H1 (cell line): ENCODE results near the gene LCN12. TPM values are rescaled to one million over a fixed set of nuclear protein-coding genes. Genes with fewer than 3 reads are reported as not detected.

ENCODE experiments used
- CTCF ChIA-PET: fragments of 300-600 bp; sonication (Branson Sonifier 250); formaldehyde crosslinking; loops from one replicate; lab custom pipeline; 2021; ENCODE audit not compliant: partially characterized antibody; lab: Charles Lee
- POLR2A ChIA-PET: fragments of 300-600 bp; sonication (Branson Sonifier 250); formaldehyde crosslinking; loops from one replicate; lab custom pipeline; 2021; ENCODE audit warnings: inconsistent platforms; ENCODE audit not compliant: partially characterized antibody; lab: Charles Lee
- DNase-seq, 2 experiments: peaks; one replicate each; pipeline versions ENCODE4 v3.0.0 to v3.0.0-alpha.2; 2010 to 2022; ENCODE audit warnings: low spot score in 2 of 2, low read depth in 1 of 2, mixed read lengths in 1 of 2
- FAIRE-seq: peaks from 2 replicates; lab custom pipeline; 2011; peaks lifted over from hg19 to GRCh38; lab: Jason Lieb, UNC
- H2AFZ ChIP-seq: 2 replicates; pipeline ENCODE4 v1.8.1; 2012; ENCODE audit warnings: low read length, inconsistent platforms
- H2AK5ac ChIP-seq: 2 replicates; pipeline ENCODE4 v1.6.1; 2013; ENCODE audit warnings: low read depth, low read length
- H2BK120ac ChIP-seq: replicated peaks from 2 replicates; pipeline ENCODE3; 2013; ENCODE audit warnings: low read depth, low read length, inconsistent platforms
- H2BK12ac ChIP-seq: 2 replicates; pipeline ENCODE4 v1.6.1; 2013; ENCODE audit warnings: low read depth, low read length
- H2BK15ac ChIP-seq: 2 replicates; pipeline ENCODE4 v1.6.1; 2013; ENCODE audit warnings: low read length
- H2BK20ac ChIP-seq: 2 replicates; pipeline ENCODE4 v1.6.1; 2013; ENCODE audit warnings: low read length
- H2BK5ac ChIP-seq: 2 replicates; pipeline ENCODE4 v1.6.1; 2013; ENCODE audit warnings: low read depth, low read length
- H3K14ac ChIP-seq: 2 replicates; pipeline ENCODE4 v1.6.1; 2013; ENCODE audit warnings: inconsistent platforms; ENCODE audit not compliant: insufficient read length
- H3K18ac ChIP-seq: 2 replicates; pipeline ENCODE4 v1.6.1; 2013; ENCODE audit warnings: low read length; ENCODE audit errors: extremely low read depth
- H3K23ac ChIP-seq: 2 replicates; pipeline ENCODE4 v1.6.1; 2013; ENCODE audit warnings: inconsistent platforms; ENCODE audit not compliant: insufficient read length
- H3K23me2 ChIP-seq: 2 replicates; pipeline ENCODE4 v1.6.1; 2013; ENCODE audit warnings: low read depth, low read length
- H3K27ac ChIP-seq: 2 replicates; pipeline ENCODE4 v1.6.1; 2011; ENCODE audit warnings: low read depth, low read length, inconsistent platforms
- H3K27me3 ChIP-seq, 4 experiments: replicated peaks in 1 of 4; 1 replicate in 1 of 4; 2 replicates in 3 of 4; pipeline versions ENCODE4 v1.6.1 to v1.8.1; 2011 to 2013; ENCODE audit warnings: low read length in 3 of 4, mild to moderate bottlenecking in 3 of 4, inconsistent platforms in 2 of 4, mixed read lengths in 2 of 4, moderate library complexity in 1 of 4; ENCODE audit not compliant: control insufficient read depth in 3 of 4, insufficient read depth in 3 of 4; ENCODE audit errors: extremely low read depth in 1 of 4
- H3K36me3 ChIP-seq, 4 experiments: 2 replicates each; pipeline versions ENCODE4 v1.6.1 to v1.8.1; 2011 to 2013; ENCODE audit warnings: mild to moderate bottlenecking in 4 of 4, low read length in 3 of 4, moderate library complexity in 2 of 4, control low read depth in 1 of 4, inconsistent platforms in 1 of 4; ENCODE audit not compliant: insufficient read depth in 4 of 4, control insufficient read depth in 2 of 4
- H3K4ac ChIP-seq: replicated peaks from 2 replicates; pipeline ENCODE3; 2013; ENCODE audit warnings: low read length, low read depth, mixed read lengths, inconsistent platforms; ENCODE audit not compliant: insufficient read length
- H3K4me1 ChIP-seq, 4 experiments: replicated peaks in 1 of 4; 1 replicate in 1 of 4; 2 replicates in 3 of 4; pipeline versions ENCODE4 v1.6.1 to v1.8.1; 2011 to 2013; ENCODE audit warnings: low read length in 3 of 4, inconsistent platforms in 2 of 4, mixed read lengths in 1 of 4; ENCODE audit not compliant: insufficient read depth in 4 of 4, control insufficient read depth in 3 of 4
- H3K4me2 ChIP-seq, 2 experiments: 2 replicates each; pipeline versions ENCODE4 v1.6.1 to v1.8.1; 2011 to 2013; ENCODE audit warnings: low read depth in 2 of 2, low read length in 2 of 2, control low read depth in 1 of 2, inconsistent platforms in 1 of 2, mild to moderate bottlenecking in 1 of 2; ENCODE audit not compliant: insufficient read depth in 1 of 2
- H3K4me3 ChIP-seq, 4 experiments: fragments of 200-600, 300-600 bp in 1 of 4; sonication (generic), shearing (Covaris generic), sonication (Bioruptor Twin) in 1 of 4; 2 replicates each; pipeline versions ENCODE4 v1.5.1 to v1.8.1; 2011 to 2016; ENCODE audit warnings: low read length in 4 of 4, low read depth in 3 of 4, control low read depth in 2 of 4, inconsistent platforms in 2 of 4, mild to moderate bottlenecking in 2 of 4, mixed read lengths in 1 of 4, moderate library complexity in 1 of 4; ENCODE audit not compliant: insufficient read depth in 2 of 4; ENCODE audit errors: extremely low read depth in 1 of 4
- H3K56ac ChIP-seq: replicated peaks from 2 replicates; pipeline ENCODE3; 2013; ENCODE audit warnings: low read depth, mild to moderate bottlenecking, mixed read lengths, low read length, inconsistent platforms; ENCODE audit not compliant: insufficient read length
- H3K79me1 ChIP-seq: 2 replicates; pipeline ENCODE4 v1.6.1; 2013; ENCODE audit warnings: low read depth, low read length, control low read depth
- H3K79me2 ChIP-seq, 2 experiments: 2 replicates each; pipeline versions ENCODE4 v1.6.1 to v1.8.1; 2012 to 2013; ENCODE audit warnings: low read length in 2 of 2, mild to moderate bottlenecking in 2 of 2, inconsistent platforms in 1 of 2; ENCODE audit not compliant: insufficient read depth in 2 of 2, control insufficient read depth in 1 of 2
- H3K9ac ChIP-seq, 4 experiments: replicated peaks in 1 of 4; 1 replicate in 1 of 4; 2 replicates in 3 of 4; pipeline versions ENCODE4 v1.6.1 to v1.8.1; 2011 to 2013; ENCODE audit warnings: low read depth in 3 of 4, low read length in 3 of 4, control low read depth in 2 of 4, mild to moderate bottlenecking in 2 of 4, moderate library complexity in 2 of 4, inconsistent platforms in 1 of 4; ENCODE audit errors: extremely low read depth in 1 of 4
- H3K9me3 ChIP-seq, 2 experiments: 2 replicates each; pipeline versions ENCODE4 v1.6.1 to v1.8.1; 2012 to 2013; ENCODE audit warnings: mild to moderate bottlenecking in 2 of 2, moderate library complexity in 2 of 2, control low read depth in 1 of 2, inconsistent platforms in 1 of 2, low read depth in 1 of 2, low read length in 1 of 2, mixed read lengths in 1 of 2; ENCODE audit not compliant: insufficient read depth in 2 of 2
- H4K20me1 ChIP-seq, 2 experiments: replicated peaks in 1 of 2; 2 replicates each; pipeline versions ENCODE3 to v1.8.1; 2011 to 2013; ENCODE audit warnings: inconsistent platforms in 2 of 2, low read length in 2 of 2, mild to moderate bottlenecking in 1 of 2; ENCODE audit not compliant: insufficient read depth in 2 of 2, control insufficient read depth in 1 of 2
- H4K5ac ChIP-seq: 2 replicates; pipeline ENCODE4 v1.6.1; 2013; ENCODE audit warnings: low read length, low read depth, mixed read lengths, inconsistent platforms; ENCODE audit not compliant: insufficient read length
- H4K8ac ChIP-seq: 2 replicates; pipeline ENCODE4 v1.8.0; 2013; ENCODE audit warnings: mild to moderate bottlenecking, moderate library complexity, low read length, inconsistent platforms; ENCODE audit not compliant: insufficient read depth; ENCODE audit errors: extremely low read depth
- H4K91ac ChIP-seq: replicated peaks from 2 replicates; pipeline ENCODE3; 2013; ENCODE audit warnings: low read length, mixed read lengths, inconsistent platforms; ENCODE audit not compliant: insufficient read length
- GTF2F1 ChIP-seq: IDR thresholded peaks from 2 replicates; pipeline ENCODE4 v1.6.1; 2012; ENCODE audit warnings: low read depth, low read length, improper control_type of control experiment, borderline replicate concordance
- RFX5 ChIP-seq: IDR thresholded peaks from 2 replicates; pipeline ENCODE4 v1.6.1; 2011; ENCODE audit warnings: low read depth, low read length, improper control_type of control experiment, borderline replicate concordance
- WGBS, 2 experiments: shearing (Covaris generic) in 1 of 2; methylation state at CpG; one replicate each; pipeline versions ENCODE4 v1.1.6 to v1.1.7; 2013 to 2015; ENCODE audit warnings: low lambda C conversion rate in 2 of 2, mixed read lengths in 2 of 2, inconsistent platforms in 1 of 2, low coverage in 1 of 2, missing lambda C conversion rate in 1 of 2; ENCODE audit not compliant: insufficient replicate concordance in 2 of 2, insufficient coverage in 1 of 2, insufficient read length in 1 of 2; ENCODE audit errors: extremely low coverage in 1 of 2, missing lambda C conversion rate in 1 of 2; 5-methylcytosine and 5-hydroxymethylcytosine counted together
- polyA plus RNA-seq, 7 experiments: library from polyadenylated mRNA; depleted of rRNA in 3 of 7; stranded (reverse) in 5 of 7; unstranded in 2 of 7; fragments of >200 nt in 5 of 7; fragments of 200-250 nt in 2 of 7; gene quantifications; 1 replicate in 5 of 7; 2 replicates in 1 of 7; 4 replicates in 1 of 7; pipeline versions ENCODE4 v1.2.1 to v1.2.3, GENCODE V29; 2011 to 2013; ENCODE audit warnings: missing spikeins in 2 of 7, mixed read lengths in 2 of 7
- total RNA-seq: library from RNA; stranded (reverse); fragmentation: NEBNext Ultra II Directional; extraction: Animal tissue kit (Norgen Biotek cat#: 25700); gene quantifications from 2 replicates; pipeline ENCODE4 v1.2.1, GENCODE V29; 2021

Gene LCN12
- total and polyA plus RNA-seq, 2 of the 8 experiments (the other 6 are each of a cell fraction or from before 2014, with no cell fraction given), result 1.1 to 1.7 TPM

DNA sequence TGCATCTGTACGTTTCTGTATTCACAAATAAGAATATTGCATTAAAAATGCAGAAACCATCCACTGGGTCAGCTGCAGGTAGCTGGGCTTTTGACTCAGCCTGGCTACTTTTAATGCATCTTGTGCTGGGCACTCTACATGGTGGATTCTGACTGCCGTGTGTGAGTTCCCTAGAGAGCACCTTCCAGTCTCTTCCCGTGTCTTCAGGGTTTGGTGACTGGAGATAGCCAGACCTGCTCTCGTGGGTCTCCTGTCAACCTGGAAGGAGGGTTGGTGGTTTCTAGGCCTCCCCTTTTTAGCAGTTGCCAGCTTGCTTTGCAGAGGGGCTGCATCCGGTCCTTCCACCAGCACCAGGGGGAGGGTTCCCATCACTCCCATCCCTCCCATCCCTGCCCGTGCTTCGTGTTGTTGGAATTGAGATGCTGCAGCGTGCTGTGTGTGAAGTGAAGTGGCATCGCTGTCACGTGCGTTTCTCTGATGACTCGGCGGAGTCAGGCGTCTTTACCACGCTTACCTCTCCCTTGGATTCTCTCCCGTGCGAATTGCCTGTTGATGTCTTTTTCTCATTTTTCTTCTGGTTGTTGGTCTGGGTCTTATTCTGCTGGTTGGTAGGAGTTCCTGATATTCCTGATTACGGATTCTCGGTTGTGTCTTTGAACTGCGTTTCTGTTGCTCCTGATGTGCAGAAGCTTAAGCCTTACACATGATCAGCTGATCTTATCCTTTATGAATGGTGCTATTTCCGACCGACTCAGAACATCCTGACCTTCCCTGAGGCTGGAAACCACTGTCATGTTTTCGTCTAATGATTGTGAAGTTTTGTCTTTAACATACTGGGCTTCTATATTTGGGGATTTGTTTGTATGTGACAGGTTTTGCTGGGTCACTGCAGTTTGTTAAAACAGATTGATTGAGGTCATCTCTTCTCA lies 24.5 kb upstream of the LCN12 start:
- H3K36me3 ChIP-seq, result peaks cover 4 to 23% (median 17%) of the 10 kb centered on the region in 4 experiments; a peak in 7 of 8 replicates
- WGBS, 2 experiments, result 82% methylated on average over 23 of the region's 23 CpGs; no CpG with 5 or more reads in 1 of the 2 experiments
- no peak overlapping the region for H2AK5ac ChIP-seq
- H3K9me3 ChIP-seq, result no peaks in the 10 kb centered on the region
- no peak overlapping the region for H2BK12ac ChIP-seq
- H4K91ac ChIP-seq, result no peak overlapping the region
- H3K23me2 ChIP-seq, result no peaks in the 10 kb centered on the region
- H2BK20ac ChIP-seq, result no peak overlapping the region
- H3K9ac ChIP-seq, result no peak overlapping the region
- H2AFZ ChIP-seq, result no peak overlapping the region
- H2BK120ac ChIP-seq, result no peak overlapping the region
- H4K8ac ChIP-seq, result no peak overlapping the region
- H3K14ac ChIP-seq, result no peak overlapping the region
- no peak overlapping the region for H3K4me2 ChIP-seq
- H3K23ac ChIP-seq, result no peak overlapping the region
- no peaks in the 10 kb centered on the region for H3K27me3 ChIP-seq
- no peak overlapping the region for H3K18ac ChIP-seq
- no peaks in the 10 kb centered on the region for H3K4me1 ChIP-seq
- peaks cover 0 to 12% of the 10 kb centered on the region in 2 experiments for H4K20me1 ChIP-seq
- FAIRE-seq (no peak), DNase-seq (no peak)
- H2BK15ac ChIP-seq, result no peak overlapping the region
- H3K56ac ChIP-seq, result no peak overlapping the region
- H3K79me1 ChIP-seq, result peaks cover 2% of the 10 kb centered on the region; the same call in 1 of the 2 replicates
- POLR2A ChIA-PET, result interaction anchor here (0.8 to 1.8 kb wide), 4 partner anchors 11 to 68 kb away, joined by 3 to 5 read pairs (median 4); no protein-coding TSS in a partner anchor
- no peak overlapping the region for H4K5ac ChIP-seq
- no peak overlapping the region for H3K4me3 ChIP-seq
- CTCF ChIA-PET, result interaction anchor here (0.6 to 4.3 kb wide), 5 partner anchors 8 to 84 kb away, joined by 3 to 16 read pairs (median 4); partner anchors contain the start of gene AJM1
- TF ChIP-seq GTF2F1 (no peak), RFX5 (no peak)
- H3K79me2 ChIP-seq, result no peaks in the 10 kb centered on the region; a peak in 1 of 4 replicates
- H2BK5ac ChIP-seq, result no peak overlapping the region
- H3K4ac ChIP-seq, result no peak overlapping the region
- no peak overlapping the region for H3K27ac ChIP-seq
